GM23338 (cell line): Measurements from ENCODE around the gene RIC8B. TPM values are rescaled to one million over a fixed set of nuclear protein-coding genes. Genes with fewer than 3 reads are reported as not detected.

Experiments
- ATAC-seq: fragments of 200-7000 bp; cut with Tn5 transposase; 3 replicates; pipeline ENCODE4 v1.9.1; 2020
- DNase-seq: peaks from one replicate; pipeline ENCODE4 v3.0.0-alpha.2; 2015; ENCODE audit warnings: low spot score
- H2AFZ ChIP-seq: fragments of 200-600 bp; sonication (generic); 2 replicates; pipeline ENCODE4 v1.8.0; 2016; ENCODE audit warnings: antibody characterized with exemption, mild to moderate bottlenecking, moderate library complexity
- H3F3A ChIP-seq: fragments of 200-600 bp; sonication (generic); replicated peaks from 2 replicates; pipeline ENCODE4 v1.8.0; 2017; ENCODE audit warnings: antibody characterized with exemption, mixed run types, low read depth
- H3K27ac ChIP-seq: fragments of 200-600 bp; sonication (generic); 2 replicates; pipeline ENCODE4 v1.6.1; 2016; ENCODE audit warnings: low read depth
- H3K27me3 ChIP-seq: fragments of 200-600 bp; sonication (generic); 2 replicates; pipeline ENCODE4 v1.8.0; 2016; ENCODE audit warnings: mild to moderate bottlenecking, mixed run types, moderate library complexity; ENCODE audit not compliant: insufficient read depth
- H3K36me3 ChIP-seq: fragments of 200-600 bp; sonication (generic); 2 replicates; pipeline ENCODE4 v1.8.0; 2016; ENCODE audit warnings: mild to moderate bottlenecking; ENCODE audit not compliant: insufficient read depth
- H3K4me1 ChIP-seq: fragments of 200-600 bp; sonication (generic); 2 replicates; pipeline ENCODE4 v1.8.0; 2016; ENCODE audit warnings: mild to moderate bottlenecking, moderate library complexity; ENCODE audit not compliant: insufficient read depth
- H3K4me2 ChIP-seq: fragments of 200-600 bp; sonication (generic); 2 replicates; pipeline ENCODE4 v1.7.1; 2017; ENCODE audit warnings: mixed run types
- H3K4me3 ChIP-seq: fragments of 200-600 bp; sonication (generic); 2 replicates; pipeline ENCODE4 v1.6.1; 2016; ENCODE audit warnings: mixed run types
- H3K79me2 ChIP-seq: fragments of 200-600 bp; sonication (generic); replicated peaks from 2 replicates; pipeline ENCODE4 v1.8.0; 2017; ENCODE audit warnings: mild to moderate bottlenecking; ENCODE audit not compliant: insufficient read depth
- H3K9me2 ChIP-seq: fragments of 200-600 bp; sonication (generic); 2 replicates; pipeline ENCODE4 v1.8.0; 2017; ENCODE audit not compliant: insufficient read depth
- H4K20me1 ChIP-seq: fragments of 200-600 bp; sonication (generic); replicated peaks from 2 replicates; pipeline ENCODE4 v1.8.0; 2017; ENCODE audit warnings: mild to moderate bottlenecking; ENCODE audit not compliant: insufficient read depth
- H3K27ac Mint-ChIP-seq: 2 replicates; pipeline ENCODE4 v1.8.0; 2020; ENCODE audit warnings: inconsistent platforms, mild to moderate bottlenecking, moderate library complexity, mixed read lengths
- H3K27me3 Mint-ChIP-seq: 3 replicates; pipeline ENCODE4 v1.8.0; 2022; ENCODE audit warnings: low read depth, mild to moderate bottlenecking, moderate library complexity, mixed read lengths, inconsistent platforms; ENCODE audit not compliant: insufficient read depth, poor library complexity
- H3K36me3 Mint-ChIP-seq: 3 replicates; pipeline ENCODE4 v1.8.0; 2021; ENCODE audit warnings: low read depth, mild to moderate bottlenecking, inconsistent platforms, moderate library complexity, mixed read lengths
- H3K4me1 Mint-ChIP-seq: 3 replicates; pipeline ENCODE4 v1.8.0; 2020; ENCODE audit warnings: mild to moderate bottlenecking, inconsistent platforms, mixed read lengths
- H3K4me3 Mint-ChIP-seq: 3 replicates; pipeline ENCODE4 v1.8.0; 2021; ENCODE audit warnings: moderate library complexity, mild to moderate bottlenecking, inconsistent platforms, mixed read lengths
- H3K9me3 Mint-ChIP-seq: 3 replicates; pipeline ENCODE4 v1.8.0; 2020; ENCODE audit warnings: moderate library complexity, mild to moderate bottlenecking, inconsistent platforms, mixed read lengths
- CREB1 ChIP-seq: fragments of 250-450 bp; sonication (Bioruptor Pico); IDR thresholded peaks from 2 replicates; pipeline ENCODE4 v1.5.0; 2020; ENCODE audit warnings: low read depth, mild to moderate bottlenecking, moderate library complexity
- CTCF ChIP-seq, 2 experiments: fragments of 200-600 bp in 1 of 2; sonication (generic) in 1 of 2; conservative IDR thresholded peaks; 2 replicates each; pipeline versions ENCODE4 v1.5.1 to v1.6.1; 2016 to 2017; ENCODE audit warnings: antibody characterized with exemption in 2 of 2, low read depth in 2 of 2, mild to moderate bottlenecking in 2 of 2, moderate library complexity in 1 of 2
- ETS1 ChIP-seq: IDR thresholded peaks from 2 replicates; pipeline ENCODE4 v1.6.1; 2016; ENCODE audit warnings: antibody characterized with exemption
- EZH2 ChIP-seq: fragments of 200-600 bp; sonication (generic); IDR thresholded peaks from one replicate; pipeline ENCODE4 v1.8.0; 2017; ENCODE audit warnings: antibody characterized with exemption, mild to moderate bottlenecking, low read depth; ENCODE audit not compliant: unreplicated experiment
- EZH2phosphoT487 ChIP-seq: fragments of 200-600 bp; sonication (generic); IDR thresholded peaks from one replicate; pipeline ENCODE4 v1.8.1; 2018; ENCODE audit warnings: antibody characterized with exemption; ENCODE audit not compliant: unreplicated experiment
- JUNB ChIP-seq: IDR thresholded peaks from one replicate; pipeline ENCODE4 v1.6.1; 2016; ENCODE audit warnings: antibody characterized with exemption; ENCODE audit not compliant: unreplicated experiment
- NANOG ChIP-seq: IDR thresholded peaks from 2 replicates; pipeline ENCODE4 v1.6.1; 2016; ENCODE audit warnings: antibody characterized with exemption, borderline replicate concordance
- POLR2AphosphoS5 ChIP-seq: IDR thresholded peaks from 2 replicates; pipeline ENCODE4 v1.6.1; 2016; ENCODE audit warnings: antibody characterized with exemption, low read depth
- REST ChIP-seq: IDR thresholded peaks from one replicate; pipeline ENCODE4 v1.6.1; 2018; ENCODE audit warnings: antibody characterized with exemption; ENCODE audit not compliant: unreplicated experiment
- STAT1 ChIP-seq: IDR thresholded peaks from one replicate; pipeline ENCODE4 v1.6.1; 2016; ENCODE audit warnings: antibody characterized with exemption; ENCODE audit not compliant: unreplicated experiment
- ZNF114 ChIP-seq: fragments of 250-450 bp; sonication (Bioruptor Pico); IDR thresholded peaks from 2 replicates; pipeline ENCODE4 v1.5.0; 2020; ENCODE audit warnings: mild to moderate bottlenecking, moderate library complexity
- ZNF331 ChIP-seq: fragments of 250-450 bp; sonication (Bioruptor Pico); IDR thresholded peaks from 2 replicates; pipeline ENCODE4 v1.5.0; 2020; ENCODE audit warnings: low read depth, mild to moderate bottlenecking, moderate library complexity
- ZNF462 ChIP-seq: fragments of 250-450 bp; sonication (Bioruptor Pico); IDR thresholded peaks from 2 replicates; pipeline ENCODE4 v1.5.0; 2020; ENCODE audit warnings: mild to moderate bottlenecking, moderate library complexity
- polyA plus RNA-seq: library from polyadenylated mRNA; unstranded; fragments of >200 nt; fragmentation: Nextera tagmentation; extraction: Ambion mirVana; gene quantifications from 2 replicates; pipeline ENCODE4 v1.2.1, GENCODE V29; 2016
- total RNA-seq: library from RNA; depleted of rRNA; stranded (reverse); fragments of >200 nt; shearing (Covaris generic); gene quantifications from 2 replicates; pipeline ENCODE4 v1.2.3, GENCODE V29; 2014

The RIC8B gene
- total and polyA plus RNA-seq, 2 experiments from 2014 or later = 12.3 to 25.5 TPM

- Mint-ChIP-seq H3K9me3 (no peaks in the 10 kb centered on the region), H3K27ac (no peak overlapping the region), H3K27me3 (no peaks in the 10 kb centered on the region), H3K36me3 (peaks cover 2% of the 10 kb centered on the region; the same call in 1 of the 3 replicates), H3K4me1 (peaks cover 29% of the 10 kb centered on the region), H3K4me3 (no peak overlapping the region)
- Histone ChIP-seq H3F3A (no peaks in the 10 kb centered on the region), H4K20me1 (peaks cover 6% of the 10 kb centered on the region), H3K4me3 (no peak overlapping the region), H3K4me2 (no peak overlapping the region), H3K27ac (no peak overlapping the region), H3K36me3 (no peaks in the 10 kb centered on the region), H2AFZ (no peak overlapping the region), H3K9me2 (no peaks in the 10 kb centered on the region), H3K27me3 (no peaks in the 10 kb centered on the region), H3K79me2 (no peaks in the 10 kb centered on the region), H3K4me1 (peaks cover 31% of the 10 kb centered on the region)
- DNase-seq = no peak
- TF ChIP-seq ZNF462 (CRISPR knock-in tag) (no peak), CREB1 (CRISPR knock-in tag) (no peak), REST (no peak), EZH2phosphoT487 (no peak), NANOG (no peak), STAT1 (no peak), POLR2AphosphoS5 (no peak), JUNB (no peak), ETS1 (no peak), ZNF114 (CRISPR knock-in tag) (no peak), EZH2 (no peak), ZNF331 (CRISPR knock-in tag) (no peak), CTCF (conservative IDR thresholded peaks at IDR 0.05; ENCODE audit: low read depth in 2 of 2) (no peak)
- ATAC-seq = no peak
These were observed 87.8 kb downstream of the RIC8B start for GRCh38 chr12:106861984-106862916.
